Measurements from ENCODE around the gene ZNF142.

- TF ChIP-seq, protein P1, sequence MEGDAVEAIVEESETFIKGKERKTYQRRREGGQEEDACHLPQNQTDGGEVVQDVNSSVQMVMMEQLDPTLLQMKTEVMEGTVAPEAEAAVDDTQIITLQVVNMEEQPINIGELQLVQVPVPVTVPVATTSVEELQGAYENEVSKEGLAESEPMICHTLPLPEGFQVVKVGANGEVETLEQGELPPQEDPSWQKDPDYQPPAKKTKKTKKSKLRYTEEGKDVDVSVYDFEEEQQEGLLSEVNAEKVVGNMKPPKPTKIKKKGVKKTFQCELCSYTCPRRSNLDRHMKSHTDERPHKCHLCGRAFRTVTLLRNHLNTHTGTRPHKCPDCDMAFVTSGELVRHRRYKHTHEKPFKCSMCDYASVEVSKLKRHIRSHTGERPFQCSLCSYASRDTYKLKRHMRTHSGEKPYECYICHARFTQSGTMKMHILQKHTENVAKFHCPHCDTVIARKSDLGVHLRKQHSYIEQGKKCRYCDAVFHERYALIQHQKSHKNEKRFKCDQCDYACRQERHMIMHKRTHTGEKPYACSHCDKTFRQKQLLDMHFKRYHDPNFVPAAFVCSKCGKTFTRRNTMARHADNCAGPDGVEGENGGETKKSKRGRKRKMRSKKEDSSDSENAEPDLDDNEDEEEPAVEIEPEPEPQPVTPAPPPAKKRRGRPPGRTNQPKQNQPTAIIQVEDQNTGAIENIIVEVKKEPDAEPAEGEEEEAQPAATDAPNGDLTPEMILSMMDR (conservative IDR thresholded peaks at IDR 0.05; ENCODE audit: low read depth, low read length), result no peak
- no peak for TF ChIP-seq EZH2 (IDR thresholded peaks at IDR 0.05; ENCODE audit: low read length, unreplicated experiment)
- no peak for TF ChIP-seq EZH2phosphoT487 (IDR thresholded peaks at IDR 0.05; ENCODE audit: borderline replicate concordance, low read length)
These were observed 39.5 kb upstream of the ZNF142 start for GRCh38 chr2:218698885-218699284.
